ENCODE data around the gene WWTR1. TPM values are rescaled to one million over a fixed set of nuclear protein-coding genes. Genes with fewer than 3 reads are reported as not detected.

The WWTR1 gene
- total RNA-seq, 1 experiment from 2014 or later, result 24.4 TPM

DNA sequence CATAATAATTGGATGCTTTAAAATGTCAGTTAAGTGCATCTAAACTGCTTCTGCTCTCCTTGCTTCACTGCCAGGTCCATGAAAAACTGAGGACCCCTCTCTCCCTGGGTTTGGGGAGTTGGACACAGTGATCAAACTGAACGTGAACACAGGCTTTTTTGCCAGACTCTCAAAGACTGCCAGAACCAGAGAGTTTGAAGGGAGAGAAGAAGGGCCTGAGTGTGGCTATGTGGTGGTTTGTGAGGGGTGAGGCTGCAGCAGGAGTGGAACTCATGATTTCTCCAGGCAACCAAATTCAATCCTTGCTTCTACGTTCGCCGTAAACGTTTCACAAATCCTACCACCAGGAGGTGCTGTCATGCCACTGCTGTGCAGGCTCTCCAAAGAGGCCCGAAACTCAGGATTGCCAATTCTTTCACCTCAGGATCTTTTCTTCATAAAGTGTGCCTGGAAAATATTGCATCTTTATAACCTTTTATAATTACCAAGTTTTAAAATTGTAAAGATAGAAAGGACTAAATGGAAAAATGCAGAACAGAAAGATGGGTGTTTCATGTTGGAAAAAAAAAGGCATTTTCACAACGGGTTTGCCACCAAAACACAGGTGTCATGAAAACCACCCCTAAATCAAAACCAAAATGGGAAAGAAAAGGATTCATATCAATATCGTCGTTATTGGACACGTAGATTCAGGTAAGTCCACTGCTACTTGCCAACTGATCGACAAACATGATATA lies 163.6 kb downstream of the WWTR1 start:
- no peak overlapping the region for H3K56ac ChIP-seq (ENCODE audit: insufficient read length, low read depth, low read length)
- H4K5ac ChIP-seq (ENCODE audit: insufficient read length, low read depth, low read length), result no peak overlapping the region
- peak overlapping the region; percentile 18 to 68 (median 54); a peak in 2 of 7 replicates for H3K27ac Mint-ChIP-seq
- H3K4me1 ChIP-seq (ENCODE audit: insufficient read depth, low read length), result no peaks in the 10 kb centered on the region
- no peak overlapping the region for H3K23ac ChIP-seq (ENCODE audit: insufficient read length, low read depth, low read length)
- H3K79me1 ChIP-seq (ENCODE audit: insufficient read depth, low read depth, low read length, poor library complexity, severe bottlenecking), result no peaks in the 10 kb centered on the region
- no peaks in the 10 kb centered on the region; a peak in 2 of 5 replicates for H3K9me3 Mint-ChIP-seq
- WGBS (ENCODE audit: extremely low coverage, insufficient read length, low lambda C conversion rate), result no CpG with 5 or more reads among the region's 11 CpGs
- H3K9ac ChIP-seq (ENCODE audit: extremely low read depth, insufficient read length, low read length), result no peak overlapping the region
- H3K14ac ChIP-seq (ENCODE audit: insufficient read depth, low read length), result no peak overlapping the region
- no peaks in the 10 kb centered on the region for H3K79me2 ChIP-seq (ENCODE audit: insufficient read depth, low read length)
- no peak overlapping the region; a peak in 2 of 5 replicates for H3K4me3 Mint-ChIP-seq
- peak; percentile 90 for TF ChIP-seq CTCF (conservative IDR thresholded peaks at IDR 0.05)
- no peak overlapping the region for H4K91ac ChIP-seq (ENCODE audit: insufficient read length, low read depth, low read length)
- H3K18ac ChIP-seq (ENCODE audit: insufficient read length, low read depth, low read length), result no peak overlapping the region
- no peak overlapping the region for H2AK5ac ChIP-seq (ENCODE audit: insufficient read length, low read length)
- H3K27me3 Mint-ChIP-seq (ENCODE audit: low read depth), result peaks cover 4% of the 10 kb centered on the region
- DNase-seq, result peak; percentile 76
- H2BK15ac ChIP-seq (ENCODE audit: low read depth, low read length), result no peak overlapping the region
- no peaks in the 10 kb centered on the region for H3K36me3 Mint-ChIP-seq (ENCODE audit: insufficient read depth in 1 of 3, low read depth in 3 of 3)
- H3K4ac ChIP-seq (ENCODE audit: low read depth, low read length), result no peak overlapping the region
- H2BK120ac ChIP-seq (ENCODE audit: low read depth, low read length, poor library complexity, severe bottlenecking), result no peak overlapping the region
- no peak overlapping the region for H3K27ac ChIP-seq (ENCODE audit: insufficient read length, low read depth, low read length)
- H3K23me2 ChIP-seq (ENCODE audit: insufficient read length, low read depth, low read length, poor library complexity, severe bottlenecking), result no peaks in the 10 kb centered on the region
- no peaks in the 10 kb centered on the region for H3K27me3 ChIP-seq (ENCODE audit: insufficient read depth, low read length)
- no peak overlapping the region for H3K4me2 ChIP-seq (ENCODE audit: insufficient read depth, insufficient read length, low read length)
- peaks cover 11 to 13% of the 10 kb centered on the region in 2 experiments for H3K4me1 Mint-ChIP-seq
- H4K8ac ChIP-seq (replicated peaks; ENCODE audit: insufficient read length, low read depth, low read length), result no peak overlapping the region
- peak overlapping the region; percentile 66 for H2AFZ ChIP-seq (ENCODE audit: low read length)
- H2BK20ac ChIP-seq (ENCODE audit: low read depth, low read length, poor library complexity, severe bottlenecking), result no peak overlapping the region
- H2BK12ac ChIP-seq (ENCODE audit: insufficient read length, low read depth, low read length), result no peak overlapping the region
- H4K20me1 ChIP-seq (ENCODE audit: control insufficient read depth, insufficient read depth, insufficient read length), result no peaks in the 10 kb centered on the region
- no peak overlapping the region for H2BK5ac ChIP-seq (ENCODE audit: insufficient read length, low read length)
- H3K9me3 ChIP-seq (ENCODE audit: control insufficient read depth, low read depth, low read length), result no peaks in the 10 kb centered on the region
- no peak overlapping the region for H3T11ph ChIP-seq (ENCODE audit: low read length)
